Hematopoietic multipotent progenitor cell treated with erythropoietin and hydrocortisone succinate and interleukin-3 and kit ligand, for 15 days (in vitro differentiated cells): ENCODE measurements around the gene INPP5D.
"Not testable (repeated sequence)": the region's sequence is repeated elsewhere in the genome, so short reads cannot be mapped to it uniquely, and the experiment has no call there.

Source experiments
- DNase-seq: peaks from one replicate; pipeline ENCODE4 v3.0.0-alpha.2; 2015; ENCODE audit warnings: low spot score

The INPP5D gene

DNA sequence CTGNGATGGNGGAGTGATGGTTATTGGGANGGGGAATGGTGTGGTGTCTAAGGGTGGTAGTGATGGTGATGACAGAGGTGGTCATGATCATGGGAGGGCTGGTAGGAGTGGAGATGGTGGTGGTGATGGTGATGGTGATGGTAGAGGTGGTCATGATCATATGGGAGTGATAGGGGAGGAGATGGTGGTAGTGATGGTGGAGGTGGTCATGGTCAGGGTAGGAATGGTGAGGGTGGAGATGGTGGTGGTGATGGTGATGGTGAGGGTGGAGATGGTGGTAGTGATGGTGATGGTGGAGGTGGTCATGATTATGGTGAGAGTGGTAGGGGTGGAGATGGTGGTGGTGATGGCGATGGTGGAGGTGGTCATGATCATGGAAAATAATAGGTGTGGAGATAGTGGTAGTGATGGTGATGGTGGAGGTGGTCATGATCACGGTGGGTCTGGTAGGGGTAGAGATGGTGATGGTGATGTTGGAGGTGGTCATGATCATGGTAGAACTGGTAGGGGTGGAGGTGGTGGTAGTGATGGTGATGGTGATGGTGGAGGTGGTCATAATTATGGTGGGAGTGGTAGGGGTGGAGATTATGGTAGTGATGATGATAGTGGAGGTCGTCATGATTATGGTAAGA lies 83.7 kb downstream of the INPP5D start:
- no peak for DNase-seq

- no peak for DNase-seq
These were observed 85.6 kb downstream of the INPP5D start for GRCh38 chr2:233145726-233146125.

- DNase-seq: no peak
These were observed 86.1 kb downstream of the INPP5D start for GRCh38 chr2:233146194-233146593.

DNA sequence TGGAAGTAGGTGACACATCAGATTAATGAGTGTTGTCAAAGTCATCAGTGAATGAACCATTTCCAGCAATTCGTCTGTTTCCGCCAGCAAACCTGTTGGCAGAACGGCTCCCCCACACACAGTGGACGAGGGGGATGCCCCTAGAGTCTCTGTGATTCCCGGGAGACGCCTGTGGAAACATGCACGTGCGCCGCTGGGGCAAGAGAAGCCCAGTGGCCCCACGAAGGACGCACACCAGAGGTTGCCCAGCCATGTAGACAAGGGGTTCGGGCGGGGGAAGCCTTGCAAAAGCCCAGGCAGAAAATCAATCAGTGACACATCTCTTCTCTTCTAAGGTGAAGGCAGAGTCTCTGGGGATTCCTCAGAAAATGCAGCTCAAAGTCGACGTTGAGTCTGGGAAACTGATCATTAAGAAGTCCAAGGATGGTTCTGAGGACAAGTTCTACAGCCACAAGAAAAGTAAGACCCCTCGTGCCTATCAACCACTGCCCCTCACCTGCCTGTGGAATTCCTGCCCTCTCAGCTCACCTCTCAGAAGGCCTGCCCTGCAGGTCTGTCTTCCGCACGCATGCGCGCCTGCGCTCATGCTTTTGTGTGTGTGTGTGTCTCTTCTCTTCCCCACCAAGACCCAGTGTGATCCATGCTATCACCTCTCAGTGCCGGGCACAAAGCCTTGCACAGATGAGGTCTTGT lies 87.1 kb downstream of the INPP5D start:
- DNase-seq: no peak

DNA sequence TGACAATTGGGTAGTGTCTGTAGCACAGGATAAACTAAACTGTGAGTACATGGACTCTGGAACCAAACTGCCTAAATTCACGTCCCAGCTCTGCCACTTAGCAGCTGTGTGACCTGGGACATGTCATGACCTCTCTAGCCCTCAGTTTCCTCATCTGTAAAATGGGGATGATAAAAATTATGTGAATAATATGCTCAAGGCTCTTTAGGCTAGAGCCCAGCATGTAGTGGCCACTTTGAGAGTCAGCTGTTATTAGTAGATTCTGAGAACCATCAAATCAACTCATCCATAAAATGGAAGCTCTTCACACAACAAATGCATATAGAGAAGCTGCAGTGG lies 87.7 kb downstream of the INPP5D start:
- DNase-seq: no peak

DNA sequence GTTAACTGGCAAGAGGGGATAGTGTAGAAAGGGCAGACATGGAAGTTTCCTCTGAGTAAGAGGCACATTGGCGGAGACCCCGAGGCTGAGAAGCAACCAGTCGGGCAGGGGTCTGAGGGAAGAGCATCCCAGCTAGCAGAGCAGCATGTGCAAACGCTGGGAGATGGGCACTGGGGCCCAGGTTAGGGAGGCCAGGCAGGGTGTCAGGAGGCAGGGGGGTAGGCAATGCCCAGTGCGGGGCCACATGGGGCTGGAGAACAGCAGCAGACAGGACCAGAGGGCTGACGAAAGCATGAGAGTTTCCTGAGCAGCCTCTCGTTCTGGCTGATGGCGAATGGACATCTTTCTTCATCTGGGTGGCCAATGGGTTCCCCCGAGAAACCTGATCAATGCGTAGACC lies 88.2 kb downstream of the INPP5D start:
- DNase-seq: no peak

- no peak for DNase-seq
These were observed 92.4 kb downstream of the INPP5D start for GRCh38 chr2:233152541-233152940.

GRCh38 chr2:233153146-233153798 lies 93.1 kb downstream of the INPP5D start:
- DNase-seq: no peak

DNA sequence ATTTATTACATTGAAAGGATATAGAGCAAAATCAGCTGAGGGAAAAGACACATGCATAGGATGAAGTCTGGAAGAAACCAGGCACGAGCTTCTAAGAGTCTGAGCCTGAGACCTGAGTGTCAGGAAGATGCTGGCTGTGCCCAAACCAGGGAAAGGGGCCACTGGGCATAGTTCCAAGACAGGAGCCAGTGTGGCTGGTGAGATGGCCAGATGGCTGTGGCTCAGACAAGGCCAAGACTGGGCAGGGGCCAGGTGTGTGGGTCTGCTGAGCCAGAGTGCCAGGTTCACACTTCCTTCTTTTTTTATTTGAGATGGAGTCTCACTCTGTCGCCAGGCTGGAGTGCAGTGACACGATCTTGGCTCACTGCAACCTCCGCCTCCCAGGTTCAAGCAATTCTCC lies 95.9 kb downstream of the INPP5D start:
- DNase-seq: no peak

DNA sequence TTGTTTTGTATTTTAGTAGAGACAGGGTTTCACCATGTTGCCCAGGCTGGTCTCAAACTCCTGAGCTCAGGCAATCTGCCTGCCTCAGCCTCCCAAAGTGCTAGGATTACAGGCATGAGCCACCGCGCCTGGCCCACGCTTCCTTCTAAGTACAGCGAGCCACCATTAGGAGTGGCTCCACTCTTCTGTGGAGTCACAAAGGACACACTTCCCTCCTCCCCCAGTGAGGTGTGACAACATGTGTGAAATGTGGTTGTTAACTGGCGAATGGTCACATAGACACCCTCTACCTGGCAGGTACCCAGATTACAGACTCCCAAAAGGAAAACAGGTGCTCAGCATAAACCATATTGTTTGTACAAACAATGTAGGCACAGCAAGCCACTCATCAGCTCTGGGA lies 96.3 kb downstream of the INPP5D start:
- DNase-seq: not testable (repeated sequence)

DNA sequence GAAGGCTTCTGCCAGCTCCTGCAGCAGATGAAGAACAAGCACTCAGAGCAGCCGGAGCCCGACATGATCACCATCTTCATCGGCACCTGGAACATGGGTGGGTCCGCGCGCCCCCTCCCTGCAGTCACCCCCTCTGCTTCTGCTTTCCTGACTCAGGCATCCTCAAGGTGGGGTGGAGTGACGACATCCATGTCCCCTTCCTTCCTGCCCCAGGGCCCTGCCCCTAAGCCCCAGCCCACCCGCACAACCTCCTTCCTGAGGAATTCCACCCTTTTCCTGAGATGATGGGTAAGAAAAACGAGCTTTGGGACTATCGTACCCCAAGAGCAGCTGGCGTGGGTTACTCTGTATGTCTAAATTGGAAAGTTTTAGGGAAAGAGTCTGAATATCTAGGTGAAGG lies 101.6 kb downstream of the INPP5D start:
- no peak for DNase-seq

GRCh38 chr2:233162770-233163169 lies 102.6 kb downstream of the INPP5D start:
- no peak for DNase-seq

DNA sequence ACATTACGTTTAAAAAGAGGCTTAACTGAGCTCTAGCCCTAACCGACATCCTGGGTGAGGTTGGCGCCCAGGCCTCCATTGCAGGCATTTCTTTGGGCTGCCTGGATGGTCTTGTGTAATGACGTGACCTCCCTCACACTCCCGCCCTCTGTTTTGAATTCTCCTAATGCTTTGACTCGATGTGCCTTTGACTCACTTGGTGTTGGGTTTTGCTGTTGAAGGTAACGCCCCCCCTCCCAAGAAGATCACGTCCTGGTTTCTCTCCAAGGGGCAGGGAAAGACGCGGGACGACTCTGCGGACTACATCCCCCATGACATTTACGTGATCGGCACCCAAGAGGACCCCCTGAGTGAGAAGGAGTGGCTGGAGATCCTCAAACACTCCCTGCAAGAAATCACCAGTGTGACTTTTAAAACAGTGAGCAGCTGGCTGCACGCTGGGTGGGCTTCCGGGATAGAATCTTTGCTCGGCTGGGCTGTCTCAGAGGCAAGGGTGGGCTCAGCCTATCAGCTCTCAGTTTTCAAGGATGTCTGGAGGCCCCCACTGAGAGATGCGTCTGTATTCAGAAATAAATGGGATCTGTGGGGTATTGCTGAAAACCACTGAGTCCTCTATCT lies 103.5 kb downstream of the INPP5D start:
- no peak for DNase-seq

DNA sequence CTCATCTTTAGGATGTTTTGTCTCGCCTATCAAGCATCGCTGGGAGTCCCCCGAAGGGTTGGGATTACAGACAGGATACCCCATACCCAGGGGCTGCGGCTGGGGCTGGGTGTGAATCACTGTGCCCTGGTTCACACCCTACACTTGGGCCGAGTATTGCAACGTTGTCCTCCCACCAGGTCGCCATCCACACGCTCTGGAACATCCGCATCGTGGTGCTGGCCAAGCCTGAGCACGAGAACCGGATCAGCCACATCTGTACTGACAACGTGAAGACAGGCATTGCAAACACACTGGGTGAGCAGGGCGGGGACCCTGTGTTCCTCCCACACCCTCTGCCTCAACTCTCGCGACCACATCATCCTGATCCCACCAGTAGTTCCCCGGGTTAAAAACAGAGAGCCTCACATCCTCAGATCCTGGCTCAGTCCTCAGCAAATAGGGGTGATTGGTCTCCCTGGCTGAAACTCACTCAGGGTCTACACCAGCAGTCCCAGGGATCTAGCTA lies 104.0 kb downstream of the INPP5D start:
- DNase-seq: no peak

DNA sequence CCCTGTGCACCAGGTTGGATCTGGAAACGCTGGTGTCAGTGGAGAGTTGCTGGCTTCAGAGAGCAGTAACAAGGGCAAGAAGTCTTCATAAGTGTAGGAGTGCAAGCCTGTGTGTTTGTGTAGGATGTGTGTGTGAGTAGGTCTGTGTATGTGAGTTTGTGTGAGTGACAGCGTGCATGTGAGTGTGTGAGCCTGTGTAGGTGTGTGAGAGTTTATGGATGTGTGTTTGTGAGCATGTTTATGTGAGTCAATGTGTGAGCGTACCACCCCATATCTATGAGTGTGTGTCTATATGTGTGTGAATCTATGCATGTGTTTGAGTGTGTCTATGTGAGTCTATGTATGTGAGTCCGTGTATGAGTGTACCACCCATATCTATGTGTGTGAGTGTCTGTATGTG lies 104.8 kb downstream of the INPP5D start:
- DNase-seq: no peak

DNA sequence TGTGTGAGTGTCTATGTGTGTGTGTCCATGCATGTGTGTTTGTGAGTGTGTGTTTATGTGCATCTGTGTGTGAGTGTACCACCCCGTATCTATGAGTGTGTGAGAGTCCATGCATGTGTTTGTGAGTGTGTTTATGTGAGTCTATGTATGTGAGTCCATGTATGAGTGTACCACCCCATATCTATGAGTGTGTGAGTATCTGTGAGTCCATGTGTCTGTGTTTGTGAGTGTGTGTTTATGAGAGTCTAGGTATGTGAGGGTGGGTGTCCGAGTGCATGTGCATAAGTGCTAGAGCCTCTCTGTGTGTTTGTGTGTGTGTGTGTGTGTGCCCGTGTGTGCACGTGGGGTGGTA lies 105.4 kb downstream of the INPP5D start:
- no peak for DNase-seq

DNA sequence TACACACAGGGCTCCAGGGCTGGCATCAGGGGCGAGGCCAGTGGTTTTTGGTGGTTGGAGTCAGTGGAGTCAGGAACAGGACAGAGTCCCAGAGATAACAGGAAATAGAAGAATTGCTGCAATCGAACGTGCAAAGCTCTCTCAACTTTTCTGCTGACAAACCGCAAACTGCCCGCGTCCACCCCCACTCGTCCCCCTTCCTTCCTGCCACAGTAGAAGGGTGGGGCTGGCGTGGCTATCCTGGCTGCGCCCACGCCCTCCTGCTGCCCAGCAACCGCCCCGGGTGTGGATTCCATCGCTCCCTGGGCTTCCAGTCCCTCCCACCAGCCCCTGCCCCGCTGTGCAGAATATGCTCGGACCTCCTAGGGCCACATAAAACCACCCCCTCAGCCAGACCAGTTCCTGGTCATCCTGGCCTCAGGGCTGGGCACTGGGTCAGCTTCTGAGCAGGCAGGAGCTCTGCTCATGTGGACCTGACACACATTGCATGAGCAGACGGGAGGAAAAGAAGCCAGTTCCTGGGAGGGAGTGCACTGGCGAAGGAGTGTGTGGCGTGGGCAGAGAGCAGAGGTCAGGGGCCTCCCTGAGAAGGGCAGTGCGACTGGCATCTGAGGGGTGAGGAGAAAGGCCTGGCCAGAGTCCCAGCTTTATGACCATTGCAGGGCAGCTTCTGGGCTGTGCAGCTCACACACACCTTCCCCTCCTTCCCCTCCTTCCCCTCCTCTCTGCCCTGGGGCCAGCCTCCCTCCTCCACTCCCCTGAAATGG lies 105.9 kb downstream of the INPP5D start:
- peak; percentile 68 for DNase-seq

DNA sequence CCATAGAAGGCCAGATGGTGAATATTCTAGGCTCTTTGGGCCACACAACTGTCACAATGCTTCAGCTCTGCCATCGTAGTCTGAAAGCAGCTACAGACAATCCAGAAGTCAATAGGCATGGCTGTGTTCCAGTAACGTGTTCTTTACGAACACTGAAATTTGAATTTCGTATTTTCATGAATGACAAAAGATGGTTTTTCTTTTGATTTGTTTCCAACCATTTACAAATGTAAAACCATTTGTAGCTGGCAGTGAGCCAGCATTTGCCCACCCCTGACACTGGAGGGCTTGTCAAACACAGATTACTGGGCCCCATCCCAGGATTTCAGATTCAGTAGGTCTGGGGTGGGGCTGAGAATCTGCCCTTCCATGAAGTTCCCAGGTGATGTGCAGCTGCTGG lies 108.3 kb downstream of the INPP5D start:
- no peak for DNase-seq

GRCh38 chr2:233168919-233169318 lies 108.8 kb downstream of the INPP5D start:
- DNase-seq: no peak

DNA sequence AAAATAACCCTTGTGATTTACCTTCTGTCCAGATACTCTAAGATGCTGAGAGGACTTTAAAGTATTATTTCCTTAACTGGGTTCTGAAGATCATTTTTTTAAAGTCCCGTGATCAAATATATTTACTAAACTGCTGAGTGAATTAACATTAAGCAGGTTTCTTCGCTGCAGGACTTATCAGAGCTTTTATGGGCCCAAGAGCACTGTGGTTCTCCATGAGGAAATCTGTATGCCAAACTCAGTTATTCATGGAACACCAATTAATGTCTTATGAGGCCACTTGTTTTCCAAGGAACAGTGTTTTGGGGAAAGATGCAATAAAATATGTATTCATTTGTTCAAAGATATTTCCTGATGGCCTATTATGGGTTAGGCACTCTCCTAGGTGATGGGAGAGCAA lies 111.2 kb downstream of the INPP5D start:
- no peak for DNase-seq

DNA sequence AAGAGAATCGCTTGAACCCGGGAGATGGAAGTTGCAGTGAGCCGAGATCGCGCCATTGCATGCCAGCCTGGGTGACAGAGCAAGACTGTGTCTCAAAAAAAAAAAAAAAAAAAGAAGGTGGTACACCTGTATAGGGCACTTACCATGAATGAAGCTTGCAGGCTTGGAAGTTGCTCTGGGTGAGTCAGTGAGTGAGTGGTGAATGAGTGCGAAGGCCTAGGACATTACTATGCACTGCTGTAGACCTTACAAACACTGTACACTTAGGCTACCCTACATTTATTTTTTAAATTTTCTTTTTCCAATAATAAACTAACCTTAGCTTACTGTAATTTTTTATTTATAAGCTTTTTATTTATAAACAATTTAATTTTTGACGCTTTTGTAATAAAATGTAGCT lies 113.0 kb downstream of the INPP5D start:
- no peak for DNase-seq

DNA sequence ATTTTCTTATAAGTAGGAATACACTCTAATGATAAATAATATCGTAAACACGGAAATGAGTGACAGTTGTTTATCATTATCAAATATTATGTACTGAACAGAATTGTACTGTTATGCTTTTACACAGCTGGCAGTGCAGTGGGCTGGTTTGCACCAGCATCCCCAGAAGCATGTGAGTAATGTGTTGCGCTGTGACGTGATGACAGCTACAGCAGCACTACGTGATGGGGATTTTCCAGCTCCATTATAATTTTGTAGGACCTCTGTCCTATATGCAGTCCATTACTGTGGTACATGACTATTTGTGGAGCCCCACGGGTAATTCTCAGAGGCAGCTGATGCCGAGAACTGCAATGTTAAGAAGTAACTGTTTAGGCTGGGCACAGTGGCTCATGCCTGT lies 114.0 kb downstream of the INPP5D start:
- no peak for DNase-seq
